Esophagus squamous epithelium (tissue), 5 donors: ENCODE measurements around the gene FBN3. TPM values are rescaled to one million over a fixed set of nuclear protein-coding genes. Genes with fewer than 3 reads are reported as not detected.
"Not testable (repeated sequence)": the region's sequence is repeated elsewhere in the genome, so short reads cannot be mapped to it uniquely, and the experiment has no call there.

Experiments
- DNase-seq: peaks from one replicate; lab custom pipeline; 2025; lab: John Stamatoyannopoulos, UW
- H3K27ac ChIP-seq, 4 donors: fragments of 200-600 bp; sonication (generic); one replicate each; pipeline ENCODE4 v1.5.1; 2016 to 2019; ENCODE audit warnings: mild to moderate bottlenecking in 1 of 4
- H3K27me3 ChIP-seq, 4 donors: fragments of 200-600 bp; sonication (generic); 1 replicate in 3 of 4; 2 replicates in 1 of 4; pipeline versions ENCODE4 v1.5.1 to v1.6.0; 2017 to 2021; ENCODE audit warnings: antibody characterized with exemption in 1 of 4
- H3K36me3 ChIP-seq, 3 donors: fragments of 200-600 bp; sonication (generic); one replicate each; pipeline ENCODE4 v1.5.1; 2016 to 2019
- H3K4me1 ChIP-seq, 3 donors: fragments of 200-600 bp; sonication (generic); one replicate each; pipeline ENCODE4 v1.5.1; 2017 to 2019
- H3K4me3 ChIP-seq, 4 donors: fragments of 200-600 bp; sonication (generic); 1 replicate in 3 of 4; 2 replicates in 1 of 4; pipeline ENCODE4 v1.5.1; 2016 to 2019; ENCODE audit warnings: mild to moderate bottlenecking in 2 of 4, moderate library complexity in 1 of 4
- H3K9me3 ChIP-seq, 3 donors: fragments of 200-600 bp; sonication (generic); one replicate each; pipeline ENCODE4 v1.5.1; 2016 to 2019
- POLR2A ChIP-seq, 4 donors: fragments of 450-650 bp; IDR thresholded peaks; one replicate each; pipeline ENCODE4 v1.6.1; 2017; ENCODE audit warnings: antibody characterized with exemption in 4 of 4, mild to moderate bottlenecking in 4 of 4, moderate library complexity in 3 of 4
- WGBS, 2 donors: methylation state at CpG; one replicate each; pipeline ENCODE4 v1.1.5; 2018; 5-methylcytosine and 5-hydroxymethylcytosine counted together
- intact Hi-C: fragments of 100-400 bp; cut with DNase I; formaldehyde crosslinking; loops from one replicate; pipeline ENCODE4 v1.15.0; 2022
- total RNA-seq, 4 donors: library from RNA; depleted of rRNA; stranded (reverse); fragments of >200 nt; gene quantifications; one replicate each; pipeline ENCODE4 v1.1.0, GENCODE V29; 2016
- TF ChIP-seq, protein P1 (sequence below), 6 experiments: fragments of 450-650 bp in 4 of 6; fragments of 200-600 bp in 2 of 6; sonication (generic) in 2 of 6; IDR thresholded peaks; one replicate each; pipeline ENCODE4 v1.5.1; 2016 to 2019; ENCODE audit warnings: antibody characterized with exemption in 6 of 6, mild to moderate bottlenecking in 4 of 6, moderate library complexity in 4 of 6
- donor health status: DM: yes; HTN: yes; CAD: no.

Gene FBN3
- total RNA-seq, 4 donors from 2014 or later = 0.09 TPM; not detected in 3

DNA sequence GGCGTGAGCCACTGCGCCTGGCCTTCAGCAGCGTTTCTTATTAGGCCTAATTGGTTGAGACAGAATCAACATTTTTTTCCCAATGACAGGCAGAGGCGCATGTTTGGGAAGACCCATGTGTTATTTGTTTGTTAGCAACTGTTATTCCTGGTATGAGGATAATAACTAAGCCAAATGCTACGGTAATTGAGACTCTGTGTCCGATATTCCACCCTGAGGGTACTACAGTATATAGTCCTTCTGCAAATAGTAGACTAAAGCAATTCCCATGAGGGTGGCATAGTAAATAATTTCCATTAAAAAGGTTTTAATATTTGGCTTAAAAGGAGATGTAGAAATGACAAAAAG is 115.2 kb downstream of the FBN3 start:
- TF ChIP-seq, protein P1, sequence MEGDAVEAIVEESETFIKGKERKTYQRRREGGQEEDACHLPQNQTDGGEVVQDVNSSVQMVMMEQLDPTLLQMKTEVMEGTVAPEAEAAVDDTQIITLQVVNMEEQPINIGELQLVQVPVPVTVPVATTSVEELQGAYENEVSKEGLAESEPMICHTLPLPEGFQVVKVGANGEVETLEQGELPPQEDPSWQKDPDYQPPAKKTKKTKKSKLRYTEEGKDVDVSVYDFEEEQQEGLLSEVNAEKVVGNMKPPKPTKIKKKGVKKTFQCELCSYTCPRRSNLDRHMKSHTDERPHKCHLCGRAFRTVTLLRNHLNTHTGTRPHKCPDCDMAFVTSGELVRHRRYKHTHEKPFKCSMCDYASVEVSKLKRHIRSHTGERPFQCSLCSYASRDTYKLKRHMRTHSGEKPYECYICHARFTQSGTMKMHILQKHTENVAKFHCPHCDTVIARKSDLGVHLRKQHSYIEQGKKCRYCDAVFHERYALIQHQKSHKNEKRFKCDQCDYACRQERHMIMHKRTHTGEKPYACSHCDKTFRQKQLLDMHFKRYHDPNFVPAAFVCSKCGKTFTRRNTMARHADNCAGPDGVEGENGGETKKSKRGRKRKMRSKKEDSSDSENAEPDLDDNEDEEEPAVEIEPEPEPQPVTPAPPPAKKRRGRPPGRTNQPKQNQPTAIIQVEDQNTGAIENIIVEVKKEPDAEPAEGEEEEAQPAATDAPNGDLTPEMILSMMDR (IDR thresholded peaks at IDR 0.05) = no peak
- no peak for TF ChIP-seq POLR2A (IDR thresholded peaks at IDR 0.05)
- H3K36me3 ChIP-seq = no peaks in the 10 kb centered on the region
- DNase-seq = no peak
- peaks cover 0 to 28% (median 0%) of the 10 kb centered on the region in 4 donors for H3K27me3 ChIP-seq
- WGBS, 2 donors = 79 to 89% methylated on average over 6 of the region's 6 CpGs
- H3K27ac ChIP-seq = no peak overlapping the region
- intact Hi-C loops = no loop called here
- no peak overlapping the region for H3K4me3 ChIP-seq
- no peaks in the 10 kb centered on the region for H3K9me3 ChIP-seq
- no peaks in the 10 kb centered on the region for H3K4me1 ChIP-seq

DNA sequence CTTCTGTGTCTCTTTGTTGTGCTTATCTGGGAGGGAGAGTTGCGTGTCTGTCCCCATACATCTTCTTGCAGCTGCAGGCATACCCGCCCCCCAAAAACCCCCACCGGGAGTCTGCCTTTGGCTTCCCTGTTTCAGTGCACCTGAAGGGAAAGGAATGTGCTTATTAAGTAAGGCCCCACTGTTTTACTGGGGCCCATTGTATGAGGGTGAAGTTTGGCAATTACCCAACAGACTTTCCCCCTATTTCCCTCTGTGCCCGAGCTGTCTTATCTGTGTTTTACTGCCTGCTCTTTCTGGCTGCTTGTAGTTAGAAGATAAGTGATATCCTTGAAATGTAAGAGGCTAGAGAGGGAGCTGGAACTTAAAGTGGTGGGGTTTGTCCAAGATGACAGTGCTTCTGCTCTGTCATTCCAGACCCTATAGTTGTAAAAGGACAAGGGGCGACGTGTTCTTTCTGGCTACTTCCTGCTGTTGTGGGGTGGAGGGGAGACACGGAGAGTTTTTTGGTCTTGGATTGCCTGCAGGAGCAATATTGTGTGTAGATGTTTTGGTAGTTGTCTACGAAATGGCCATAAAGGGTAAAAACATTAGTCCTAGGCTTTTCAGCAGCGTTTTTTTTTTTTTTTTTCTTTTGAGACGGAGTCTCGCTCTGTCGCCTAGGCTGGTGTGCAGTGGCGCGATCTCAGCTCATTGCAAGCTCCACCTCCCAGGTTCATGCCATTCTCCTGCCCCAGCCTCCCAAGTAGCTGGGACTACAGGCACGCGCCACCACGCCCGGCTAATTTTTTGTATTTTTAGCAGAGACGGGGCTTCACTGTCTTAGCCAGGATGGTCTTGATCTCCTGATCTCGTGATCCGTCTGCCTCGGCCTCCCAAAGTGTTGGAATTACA is 115.9 kb downstream of the FBN3 start:
- intact Hi-C loops, H3K4me3 ChIP-seq, DNase-seq, H3K27ac ChIP-seq, H3K36me3 ChIP-seq, H3K9me3 ChIP-seq, H3K4me1 ChIP-seq: not testable (repeated sequence)
- H3K27me3 ChIP-seq = peaks cover 0 to 25% (median 0%) of the 10 kb centered on the region in 4 donors
- WGBS, 2 donors = 60 to 73% methylated on average over 16 to 22 of the region's 22 CpGs

DNA sequence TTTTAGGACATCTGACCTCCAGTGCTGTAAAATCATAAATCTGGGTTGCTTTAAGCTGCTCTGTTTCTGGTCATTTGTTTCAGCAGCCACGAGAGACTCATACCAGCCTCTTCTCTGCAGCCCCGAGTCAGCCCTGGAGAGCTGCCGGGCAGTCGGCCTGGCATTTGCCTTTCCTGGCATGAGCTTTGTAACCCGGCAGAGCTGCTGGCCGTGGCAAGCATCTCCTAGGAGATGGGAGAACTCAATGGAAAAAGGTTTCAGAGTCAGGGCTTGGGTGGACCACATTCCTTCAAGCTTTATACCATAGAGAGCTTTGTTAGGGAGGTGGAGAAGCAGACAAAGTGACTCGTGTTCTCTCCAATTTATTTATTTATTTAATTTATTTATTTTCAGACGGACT is 118.4 kb downstream of the FBN3 start:
- no peaks in the 10 kb centered on the region for H3K36me3 ChIP-seq
- H3K4me3 ChIP-seq = no peak overlapping the region
- WGBS, 2 donors = 76 to 78% methylated on average over 8 of the region's 8 CpGs
- H3K4me1 ChIP-seq = no peaks in the 10 kb centered on the region
- no peaks in the 10 kb centered on the region for H3K9me3 ChIP-seq
- TF ChIP-seq, protein P1 (IDR thresholded peaks at IDR 0.05) = no peak
- TF ChIP-seq POLR2A (IDR thresholded peaks at IDR 0.05) = no peak
- H3K27ac ChIP-seq = no peak overlapping the region
- intact Hi-C loops = no loop called here
- DNase-seq = no peak
- H3K27me3 ChIP-seq = no peaks in the 10 kb centered on the region

DNA sequence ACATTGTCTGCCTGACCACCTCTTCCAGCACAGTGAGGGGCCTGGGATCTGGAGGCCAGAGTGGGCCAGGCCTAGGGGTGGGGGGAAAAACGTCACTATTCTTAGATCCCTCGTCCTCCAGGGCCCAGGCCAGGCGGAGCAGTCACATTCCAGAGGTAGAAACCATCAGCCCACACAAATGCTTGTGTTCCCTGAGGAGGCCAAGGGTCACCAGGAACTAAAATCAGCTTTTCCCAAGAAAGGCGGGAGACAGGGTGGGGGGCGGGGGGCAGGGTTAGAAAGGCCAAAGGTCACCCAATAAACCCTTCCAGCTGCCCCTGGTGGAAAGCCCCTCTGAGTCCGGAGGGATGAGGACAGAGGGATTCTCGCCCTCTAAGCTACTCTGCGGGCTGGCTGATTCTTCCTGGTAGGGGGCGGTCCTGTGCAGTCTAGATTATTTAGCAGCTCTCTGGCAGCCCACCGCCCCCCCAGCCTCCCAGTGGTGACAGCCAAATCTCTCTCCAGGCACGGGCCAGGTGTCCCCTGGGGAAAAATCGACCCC is 120.4 kb downstream of the FBN3 start:
- no peak for TF ChIP-seq POLR2A (IDR thresholded peaks at IDR 0.05)
- TF ChIP-seq, protein P1 (IDR thresholded peaks at IDR 0.05) = no peak
- no peak for DNase-seq
- H3K4me3 ChIP-seq = no peak overlapping the region
- WGBS, 2 donors = 42 to 53% methylated on average over 7 to 10 of the region's 12 CpGs
- no peak overlapping the region for H3K27ac ChIP-seq
- no peaks in the 10 kb centered on the region for H3K9me3 ChIP-seq
- H3K4me1 ChIP-seq = no peaks in the 10 kb centered on the region
- intact Hi-C loops = no loop called here
- H3K27me3 ChIP-seq = no peaks in the 10 kb centered on the region
- H3K36me3 ChIP-seq = no peaks in the 10 kb centered on the region

DNA sequence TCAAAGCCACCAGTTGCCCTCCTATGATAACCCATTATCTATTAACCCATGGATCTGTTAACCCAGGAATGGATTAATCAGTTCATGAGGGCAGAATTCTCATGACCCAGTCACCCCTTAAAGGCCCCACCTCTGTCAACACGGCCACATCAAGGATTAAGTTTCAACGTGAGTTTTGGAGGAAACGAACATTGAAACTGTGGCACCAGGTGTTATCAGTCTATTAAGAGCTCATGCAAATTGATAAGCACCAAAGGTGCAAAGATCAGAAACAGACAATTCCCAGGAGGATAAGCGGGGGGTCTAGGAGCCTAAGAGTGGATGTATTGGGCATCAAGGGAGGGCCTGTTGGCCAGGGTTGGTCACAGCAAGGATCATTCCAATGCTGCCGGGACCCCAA is 124.1 kb downstream of the FBN3 start:
- WGBS, 2 donors = 78 to 83% methylated on average over 4 to 5 of the region's 5 CpGs
- DNase-seq = no peak
- Histone ChIP-seq H3K36me3 (no peaks in the 10 kb centered on the region), H3K27me3 (no peaks in the 10 kb centered on the region), H3K9me3 (no peaks in the 10 kb centered on the region), H3K4me1 (no peaks in the 10 kb centered on the region), H3K4me3 (no peak overlapping the region), H3K27ac (no peak overlapping the region)
- TF ChIP-seq, protein P1 (IDR thresholded peaks at IDR 0.05) = no peak
- intact Hi-C loops = no loop called here

DNA sequence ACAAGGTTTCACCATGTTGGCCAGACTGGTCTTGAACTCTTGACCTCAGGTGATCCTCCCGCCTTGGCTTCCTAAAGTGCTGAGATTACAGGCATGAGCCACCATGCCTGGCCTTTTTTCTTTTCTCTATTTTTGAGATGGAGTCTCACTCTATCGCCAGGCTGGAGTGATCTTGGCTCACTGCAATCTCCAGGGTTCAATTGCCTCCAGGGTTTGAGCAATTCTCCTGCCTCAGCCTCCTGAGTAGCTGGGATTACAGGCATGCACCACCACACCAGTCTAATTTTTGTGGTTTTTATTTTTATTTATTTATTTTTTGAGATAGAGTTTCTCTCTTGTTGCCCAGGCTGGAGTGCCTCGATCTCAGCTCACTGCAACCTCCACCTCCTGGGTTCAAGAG is 125.1 kb downstream of the FBN3 start:
- intact Hi-C loops = not testable (repeated sequence)

More for the DNA sequence above, 125.1 kb downstream of the FBN3 start:
- not testable (repeated sequence) for DNase-seq, H3K27me3 ChIP-seq, H3K27ac ChIP-seq, H3K4me3 ChIP-seq, H3K4me1 ChIP-seq, H3K36me3 ChIP-seq, H3K9me3 ChIP-seq
- WGBS, 2 donors = 94 to 95% methylated on average over 3 of the region's 3 CpGs
